Mesenchymal stem cell (in vitro differentiated cells and primary cell): ENCODE results near the gene POU3F2.

Source experiments
- DNase-seq: peaks from one replicate; pipeline ENCODE4 v3.0.0-alpha.2; 2013
- H2AFZ ChIP-seq: one replicate; pipeline ENCODE4 v1.6.1; 2013; ENCODE audit warnings: low read depth, mild to moderate bottlenecking, control low read depth, inconsistent platforms, low read length, moderate library complexity
- H2AK5ac ChIP-seq: 2 replicates; pipeline ENCODE4 v1.6.1; 2013; ENCODE audit warnings: low read length, moderate library complexity, mild to moderate bottlenecking, inconsistent platforms; ENCODE audit not compliant: severe bottlenecking
- H2BK120ac ChIP-seq: one replicate; pipeline ENCODE4 v1.6.1; 2013; ENCODE audit warnings: low read depth, mild to moderate bottlenecking, inconsistent platforms, low read length, moderate library complexity
- H2BK12ac ChIP-seq, 2 experiments: one replicate each; pipeline ENCODE4 v1.6.1; 2013; ENCODE audit warnings: inconsistent platforms in 2 of 2, low read length in 2 of 2, mild to moderate bottlenecking in 2 of 2, moderate library complexity in 2 of 2, control low read depth in 1 of 2
- H2BK15ac ChIP-seq: one replicate; pipeline ENCODE4 v1.6.1; 2013; ENCODE audit warnings: mild to moderate bottlenecking, low read depth, inconsistent platforms; ENCODE audit not compliant: poor library complexity, severe bottlenecking
- H2BK5ac ChIP-seq: 2 replicates; pipeline ENCODE4 v1.6.1; 2013; ENCODE audit warnings: low read depth, mild to moderate bottlenecking, low read length, control low read depth, inconsistent platforms; ENCODE audit not compliant: poor library complexity, severe bottlenecking
- H3K14ac ChIP-seq, 2 experiments: one replicate each; pipeline ENCODE4 v1.6.1; 2013; ENCODE audit warnings: inconsistent platforms in 2 of 2, low read length in 2 of 2, control low read depth in 1 of 2, mild to moderate bottlenecking in 1 of 2, moderate library complexity in 1 of 2
- H3K18ac ChIP-seq, 2 experiments: one replicate each; pipeline ENCODE4 v1.6.1; 2013; ENCODE audit warnings: inconsistent platforms in 2 of 2, low read length in 2 of 2, control low read depth in 1 of 2, low read depth in 1 of 2, mild to moderate bottlenecking in 1 of 2
- H3K23ac ChIP-seq, 2 experiments: one replicate each; pipeline ENCODE4 v1.6.1; 2013; ENCODE audit warnings: inconsistent platforms in 2 of 2, low read length in 2 of 2, mild to moderate bottlenecking in 2 of 2, moderate library complexity in 2 of 2, control low read depth in 1 of 2
- H3K27ac ChIP-seq: 2 replicates; pipeline ENCODE4 v1.5.1; 2013; ENCODE audit warnings: mild to moderate bottlenecking, moderate library complexity, low read length, control low read depth, inconsistent platforms; ENCODE audit not compliant: poor library complexity, severe bottlenecking
- H3K27me3 ChIP-seq, 2 experiments: 2 replicates each; pipeline versions ENCODE4 v1.6.1 to v1.7.0; 2013; ENCODE audit warnings: low read length in 2 of 2, mild to moderate bottlenecking in 2 of 2, moderate library complexity in 2 of 2, control low read depth in 1 of 2, inconsistent platforms in 1 of 2; ENCODE audit not compliant: control insufficient read depth in 1 of 2, insufficient read depth in 1 of 2
- H3K36me3 ChIP-seq, 2 experiments: 2 replicates each; pipeline versions ENCODE4 v1.6.1 to v1.7.0; 2013; ENCODE audit warnings: low read length in 2 of 2, control low read depth in 1 of 2, inconsistent platforms in 1 of 2, low read depth in 1 of 2, mild to moderate bottlenecking in 1 of 2; ENCODE audit not compliant: insufficient read depth in 2 of 2, control insufficient read depth in 1 of 2
- H3K4ac ChIP-seq, 2 experiments: one replicate each; pipeline ENCODE4 v1.6.1; 2013; ENCODE audit warnings: inconsistent platforms in 2 of 2, low read length in 2 of 2, mild to moderate bottlenecking in 2 of 2, moderate library complexity in 2 of 2, control low read depth in 1 of 2, low read depth in 1 of 2
- H3K4me1 ChIP-seq: 2 replicates; pipeline ENCODE4 v1.6.1; 2013; ENCODE audit warnings: low read depth, low read length, control low read depth; ENCODE audit not compliant: control insufficient read depth, insufficient read depth
- H3K4me2 ChIP-seq: 2 replicates; pipeline ENCODE4 v1.6.1; 2013; ENCODE audit warnings: low read length, mild to moderate bottlenecking, inconsistent platforms; ENCODE audit not compliant: poor library complexity, severe bottlenecking
- H3K4me3 ChIP-seq, 2 experiments: 2 replicates each; pipeline versions ENCODE4 v1.5.1 to v1.7.0; 2013; ENCODE audit warnings: low read length in 2 of 2, mild to moderate bottlenecking in 2 of 2, control low read depth in 1 of 2, low read depth in 1 of 2; ENCODE audit not compliant: insufficient read depth in 1 of 2
- H3K79me1 ChIP-seq: replicated peaks from 2 replicates; pipeline ENCODE4 v1.6.1; 2013; ENCODE audit warnings: mild to moderate bottlenecking, control low read depth, low read length, inconsistent platforms; ENCODE audit not compliant: poor library complexity, severe bottlenecking
- H3K9ac ChIP-seq: 2 replicates; pipeline ENCODE4 v1.7.0; 2013; ENCODE audit warnings: mild to moderate bottlenecking, low read length, moderate library complexity
- H3K9me3 ChIP-seq: 2 replicates; pipeline ENCODE4 v1.7.0; 2013; ENCODE audit warnings: mild to moderate bottlenecking, low read length; ENCODE audit not compliant: control insufficient read depth
- H4K8ac ChIP-seq: one replicate; pipeline ENCODE4 v1.6.1; 2013; ENCODE audit warnings: inconsistent platforms, mild to moderate bottlenecking, low read length, moderate library complexity
- H4K91ac ChIP-seq: one replicate; pipeline ENCODE4 v1.6.1; 2013; ENCODE audit warnings: mild to moderate bottlenecking, low read length, inconsistent platforms
- WGBS: methylation state at CpG from one replicate; pipeline ENCODE4 v1.1.7; 2013; ENCODE audit warnings: mixed read lengths; 5-methylcytosine and 5-hydroxymethylcytosine counted together

POU3F2 gene

GRCh38 chr6:98824902-98825599 lies 9.3 kb upstream of the POU3F2 start:
- Histone ChIP-seq H3K18ac (no peak overlapping the region), H3K4me3 (no peak overlapping the region), H3K4me1 (peaks cover 17% of the 10 kb centered on the region), H3K4ac (no peak overlapping the region), H4K91ac (no peak overlapping the region), H2BK12ac (no peak overlapping the region), H3K14ac (no peak overlapping the region), H2AK5ac (no peak overlapping the region), H3K79me1 (no peaks in the 10 kb centered on the region), H2BK5ac (no peak overlapping the region), H3K36me3 (no peaks in the 10 kb centered on the region), H3K23ac (no peak overlapping the region), H3K9ac (no peak overlapping the region), H3K9me3 (no peaks in the 10 kb centered on the region), H3K27me3 (peaks cover 86 to 92% of the 10 kb centered on the region in 2 experiments), H4K8ac (no peak overlapping the region), H2AFZ (no peak overlapping the region), H2BK15ac (no peak overlapping the region), H3K27ac (no peak overlapping the region), H2BK120ac (no peak overlapping the region), H3K4me2 (no peak overlapping the region)
- 1% methylated on average over 29 of the region's 32 CpGs for WGBS
- no peak for DNase-seq

GRCh38 chr6:98825600-98826230 lies 8.7 kb upstream of the POU3F2 start:
- H3K23ac ChIP-seq: no peak overlapping the region
- no peak for DNase-seq
- peaks cover 90 to 94% of the 10 kb centered on the region in 2 experiments for H3K27me3 ChIP-seq
- H3K14ac ChIP-seq: no peak overlapping the region
- H2AFZ ChIP-seq: no peak overlapping the region
- H2BK120ac ChIP-seq: no peak overlapping the region
- H3K18ac ChIP-seq: no peak overlapping the region
- H3K27ac ChIP-seq: no peak overlapping the region
- no peak overlapping the region for H3K4me3 ChIP-seq
- no peak overlapping the region for H4K8ac ChIP-seq
- H3K4me1 ChIP-seq: peaks cover 17% of the 10 kb centered on the region
- no peaks in the 10 kb centered on the region for H3K36me3 ChIP-seq
- H3K4ac ChIP-seq: no peak overlapping the region
- H4K91ac ChIP-seq: no peak overlapping the region
- H2AK5ac ChIP-seq: no peak overlapping the region
- 5% methylated on average over 15 of the region's 19 CpGs for WGBS
- no peaks in the 10 kb centered on the region for H3K79me1 ChIP-seq
- no peak overlapping the region for H2BK5ac ChIP-seq
- H2BK12ac ChIP-seq: no peak overlapping the region
- H3K9ac ChIP-seq: no peak overlapping the region
- no peaks in the 10 kb centered on the region for H3K9me3 ChIP-seq
- H3K4me2 ChIP-seq: no peak overlapping the region
- H2BK15ac ChIP-seq: no peak overlapping the region

- no peak overlapping the region for H3K9ac ChIP-seq
- H3K79me1 ChIP-seq: no peaks in the 10 kb centered on the region
- no peak overlapping the region for H2BK15ac ChIP-seq
- H3K27me3 ChIP-seq: peaks cover 90 to 96% of the 10 kb centered on the region in 2 experiments
- H3K4me2 ChIP-seq: peak overlapping the region; percentile 25
- H3K27ac ChIP-seq: no peak overlapping the region
- H4K91ac ChIP-seq: no peak overlapping the region
- H2AK5ac ChIP-seq: no peak overlapping the region
- H3K9me3 ChIP-seq: no peaks in the 10 kb centered on the region
- no peak overlapping the region for H2AFZ ChIP-seq
- WGBS: 2% methylated on average over 35 of the region's 44 CpGs
- no peak overlapping the region for H3K4me3 ChIP-seq
- H3K4me1 ChIP-seq: peaks cover 29% of the 10 kb centered on the region
- no peak overlapping the region for H2BK12ac ChIP-seq
- H3K23ac ChIP-seq: no peak overlapping the region
- no peak overlapping the region for H4K8ac ChIP-seq
- no peaks in the 10 kb centered on the region for H3K36me3 ChIP-seq
- no peak overlapping the region for H2BK5ac ChIP-seq
- H3K14ac ChIP-seq: no peak overlapping the region
- no peak for DNase-seq
- no peak overlapping the region for H2BK120ac ChIP-seq
- no peak overlapping the region for H3K4ac ChIP-seq
- H3K18ac ChIP-seq: no peak overlapping the region
Measured at GRCh38 chr6:98827295-98828159, 6.8 kb upstream of the POU3F2 start.

DNA sequence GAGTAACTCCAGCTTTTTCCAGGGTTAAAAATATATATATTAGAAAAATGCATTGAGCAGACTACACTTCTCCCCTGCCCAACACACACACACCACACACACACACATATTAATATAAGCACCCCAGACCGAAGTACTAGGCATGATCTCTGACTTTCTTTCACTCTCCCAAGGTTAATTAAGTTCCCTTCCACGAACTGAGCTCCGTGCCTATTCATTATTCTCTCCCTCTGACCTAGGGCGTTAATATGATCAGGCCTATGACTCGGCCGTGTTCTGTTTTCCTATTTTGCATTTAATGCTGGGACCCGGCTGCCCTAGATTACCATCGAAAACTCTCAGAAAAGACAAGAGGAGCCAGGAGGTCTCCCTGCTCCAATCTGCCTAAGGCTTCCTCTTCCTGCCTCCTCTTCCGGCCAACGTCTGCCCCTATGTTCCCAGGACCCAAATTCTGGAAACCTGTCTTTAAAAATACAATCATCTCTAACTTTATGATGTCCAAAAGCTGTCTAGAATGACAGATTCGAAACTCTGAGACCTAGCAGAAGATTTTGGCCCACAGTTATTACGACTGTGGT lies 6.1 kb upstream of the POU3F2 start:
- H3K18ac ChIP-seq: no peak overlapping the region
- WGBS: 4% methylated on average over 12 of the region's 12 CpGs
- no peak overlapping the region for H4K91ac ChIP-seq
- H2BK5ac ChIP-seq: no peak overlapping the region
- H3K4me2 ChIP-seq: no peak overlapping the region
- no peak overlapping the region for H3K14ac ChIP-seq
- H3K4me1 ChIP-seq: peaks cover 36% of the 10 kb centered on the region
- H2BK12ac ChIP-seq: no peak overlapping the region
- H2AFZ ChIP-seq: no peak overlapping the region
- no peaks in the 10 kb centered on the region for H3K9me3 ChIP-seq
- no peaks in the 10 kb centered on the region for H3K36me3 ChIP-seq
- no peak overlapping the region for H2BK120ac ChIP-seq
- DNase-seq: no peak
- no peak overlapping the region for H3K4me3 ChIP-seq
- H3K4ac ChIP-seq: no peak overlapping the region
- no peaks in the 10 kb centered on the region for H3K79me1 ChIP-seq
- H3K23ac ChIP-seq: no peak overlapping the region
- H2AK5ac ChIP-seq: no peak overlapping the region
- H3K27ac ChIP-seq: no peak overlapping the region
- peaks cover 92 to 95% of the 10 kb centered on the region in 2 experiments for H3K27me3 ChIP-seq
- H4K8ac ChIP-seq: no peak overlapping the region
- H2BK15ac ChIP-seq: no peak overlapping the region
- H3K9ac ChIP-seq: no peak overlapping the region
